Transverse colon (tissue), 4 donors: ENCODE measurements around the gene CCDC6.

ENCODE experiments used
- CTCF ChIP-seq, 5 experiments: fragments of 200-600 bp in 3 of 5; fragments of 450-650 bp in 2 of 5; sonication (generic) in 3 of 5; IDR thresholded peaks; 1 replicate in 2 of 5; 2 replicates in 3 of 5; pipeline ENCODE4 v1.5.1; 2016 to 2017; ENCODE audit warnings: antibody characterized with exemption in 5 of 5, inconsistent platforms in 3 of 5, mild to moderate bottlenecking in 2 of 5, moderate library complexity in 1 of 5
- EP300 ChIP-seq: sonication (generic); formaldehyde crosslinking; IDR thresholded peaks from one replicate; pipeline ENCODE4 v1.6.1; 2017; ENCODE audit warnings: antibody characterized with exemption, low read depth
- POLR2A ChIP-seq: fragments of 450-650 bp; IDR thresholded peaks from one replicate; pipeline ENCODE4 v1.6.1; 2016; ENCODE audit warnings: antibody characterized with exemption, mild to moderate bottlenecking, moderate library complexity
- POLR2AphosphoS5 ChIP-seq, 3 donors: sonication (generic); formaldehyde crosslinking; IDR thresholded peaks; one replicate each; pipeline ENCODE4 v1.6.1; 2016; ENCODE audit warnings: antibody characterized with exemption in 3 of 3

GRCh38 chr10:59843748-59844147, 62.6 kb downstream of the CCDC6 start:
- no peak for TF ChIP-seq POLR2AphosphoS5 (IDR thresholded peaks at IDR 0.05)
- TF ChIP-seq POLR2A, result no peak
- no peak for TF ChIP-seq CTCF (IDR thresholded peaks at IDR 0.05)
- TF ChIP-seq EP300, result no peak
